Common myeloid progenitor, CD34-positive (primary cell): ENCODE measurements around the gene SLC6A20.
"Not testable (repeated sequence)": the region's sequence is repeated elsewhere in the genome, so short reads cannot be mapped to it uniquely, and the experiment has no call there.

Source experiments
- CTCF ChIA-PET: fragments of 350-600 bp; sonication (Branson Sonifier 250); formaldehyde crosslinking; loops from one replicate; lab custom pipeline; 2021; ENCODE audit warnings: antibody characterized with exemption; lab: Charles Lee
- POLR2A ChIA-PET: fragments of 350-600 bp; sonication (Branson Sonifier 250); formaldehyde crosslinking; loops from one replicate; lab custom pipeline; 2021; ENCODE audit warnings: antibody characterized with exemption; lab: Charles Lee
- DNase-seq, 3 donors: peaks; one replicate each; pipeline versions ENCODE4 v3.0.0 to v3.0.0-alpha.2; 2013
- H3K27ac ChIP-seq, 2 experiments: 1 replicate in 1 of 2; 2 replicates in 1 of 2; pipeline ENCODE4 v1.7.0; 2013; ENCODE audit warnings: inconsistent platforms in 2 of 2, low read length in 2 of 2, mild to moderate bottlenecking in 2 of 2, low read depth in 1 of 2, moderate library complexity in 1 of 2; ENCODE audit not compliant: severe bottlenecking in 2 of 2, insufficient read depth in 1 of 2, poor library complexity in 1 of 2
- H3K27me3 ChIP-seq, 5 experiments: replicated peaks in 2 of 5; 1 replicate in 3 of 5; 2 replicates in 2 of 5; pipeline versions ENCODE4 v1.6.1 to v1.7.0; 2013; ENCODE audit warnings: low read length in 4 of 5, mild to moderate bottlenecking in 2 of 5, moderate library complexity in 2 of 5, inconsistent platforms in 1 of 5; ENCODE audit not compliant: insufficient read depth in 5 of 5, control insufficient read depth in 4 of 5
- H3K36me3 ChIP-seq, 4 experiments: 1 replicate in 2 of 4; 2 replicates in 2 of 4; pipeline versions ENCODE4 v1.6.1 to v1.7.0; 2013; ENCODE audit warnings: low read length in 3 of 4, control low read depth in 1 of 4, mild to moderate bottlenecking in 1 of 4; ENCODE audit not compliant: control insufficient read depth in 4 of 4, insufficient read depth in 4 of 4
- H3K4me1 ChIP-seq, 4 experiments: 1 replicate in 3 of 4; 2 replicates in 1 of 4; pipeline versions ENCODE4 v1.6.1 to v1.7.1; 2013; ENCODE audit warnings: low read length in 3 of 4, mild to moderate bottlenecking in 3 of 4, control low read depth in 1 of 4, inconsistent platforms in 1 of 4, moderate library complexity in 1 of 4; ENCODE audit not compliant: control insufficient read depth in 4 of 4, insufficient read depth in 4 of 4; ENCODE audit errors: control extremely low read depth in 1 of 4
- H3K4me3 ChIP-seq, 7 experiments: 1 replicate in 4 of 7; 2 replicates in 3 of 7; pipeline versions ENCODE4 v1.5.1 to v1.7.0; 2013; ENCODE audit warnings: mild to moderate bottlenecking in 7 of 7, low read length in 6 of 7, moderate library complexity in 6 of 7, inconsistent platforms in 2 of 7, low read depth in 2 of 7, control low read depth in 1 of 7; ENCODE audit not compliant: insufficient read depth in 4 of 7, control insufficient read depth in 1 of 7; ENCODE audit errors: extremely low read depth in 1 of 7
- H3K9me3 ChIP-seq, 5 experiments: 1 replicate in 4 of 5; 2 replicates in 1 of 5; pipeline versions ENCODE4 v1.6.1 to v1.7.1; 2013; ENCODE audit warnings: low read length in 4 of 5, mild to moderate bottlenecking in 2 of 5, inconsistent platforms in 1 of 5, low read depth in 1 of 5, moderate library complexity in 1 of 5; ENCODE audit not compliant: control insufficient read depth in 4 of 5, insufficient read depth in 2 of 5; ENCODE audit errors: control extremely low read depth in 1 of 5
- WGBS: methylation state at CpG from one replicate; pipeline ENCODE4 v1.1.5; 2013; ENCODE audit not compliant: insufficient coverage; 5-methylcytosine and 5-hydroxymethylcytosine counted together

Gene SLC6A20

DNA sequence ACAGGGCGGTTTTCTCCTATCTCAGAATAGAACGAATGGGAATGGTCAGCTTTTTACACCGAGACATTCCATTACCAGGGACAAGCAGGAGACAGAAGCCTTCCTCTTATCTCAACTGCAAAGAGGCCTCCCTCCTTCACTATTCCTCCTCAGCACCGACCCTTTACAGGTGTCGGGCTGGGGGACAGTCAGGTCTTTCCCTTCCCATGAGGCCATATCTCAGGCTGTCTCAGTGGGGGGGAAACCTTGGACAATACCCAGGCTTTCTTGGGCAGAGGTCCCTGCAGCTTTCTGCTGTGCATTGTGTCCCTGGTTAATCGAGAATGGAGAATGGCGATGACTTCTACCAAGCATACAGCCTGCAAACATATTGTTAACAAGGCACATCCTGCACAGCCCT lies 39.2 kb downstream of the SLC6A20 start:
- WGBS, result 100% methylated on average over 2 of the region's 7 CpGs
- H3K36me3 ChIP-seq, DNase-seq, CTCF ChIA-PET, H3K9me3 ChIP-seq, H3K4me3 ChIP-seq, POLR2A ChIA-PET, H3K27me3 ChIP-seq, H3K4me1 ChIP-seq, H3K27ac ChIP-seq: not testable (repeated sequence)

- no peaks in the 10 kb centered on the region for H3K4me1 ChIP-seq
- no peak overlapping the region for H3K4me3 ChIP-seq
- CTCF ChIA-PET, result no interaction called here
- H3K9me3 ChIP-seq, result no peaks in the 10 kb centered on the region
- POLR2A ChIA-PET, result no interaction called here
- H3K27ac ChIP-seq, result no peak overlapping the region
- DNase-seq, result no peak
- no peaks in the 10 kb centered on the region for H3K36me3 ChIP-seq
- H3K27me3 ChIP-seq, result peaks cover 0 to 3% (median 0%) of the 10 kb centered on the region in 5 experiments
- WGBS, result 98% methylated on average over 5 of the region's 6 CpGs
Observed at GRCh38 chr3:45756055-45756454, 40.3 kb downstream of the SLC6A20 start.

DNA sequence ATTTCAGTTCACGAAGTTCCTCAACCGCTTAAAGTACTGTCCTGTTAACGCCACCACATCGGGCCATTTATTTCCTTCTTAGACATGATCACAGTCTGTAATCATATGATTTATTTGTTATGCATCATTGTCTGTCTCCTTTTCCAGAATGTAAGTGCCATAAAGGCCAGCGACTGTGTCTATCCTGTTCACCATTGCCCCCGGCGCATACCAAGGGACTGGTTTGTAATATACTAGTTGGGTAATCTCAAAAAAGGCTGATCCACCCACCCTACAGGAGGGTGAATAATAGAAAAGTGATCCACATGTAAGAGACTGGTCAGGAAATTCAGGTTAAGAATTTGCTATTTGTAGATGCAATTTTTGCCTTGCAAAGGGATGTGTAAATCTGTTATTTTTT lies 41.9 kb downstream of the SLC6A20 start:
- 100% methylated on average over 3 of the region's 7 CpGs for WGBS
- Histone ChIP-seq H3K4me3 (no peak overlapping the region), H3K9me3 (no peaks in the 10 kb centered on the region), H3K4me1 (no peaks in the 10 kb centered on the region), H3K27ac (no peak overlapping the region), H3K27me3 (peaks cover 0 to 2% (median 0%) of the 10 kb centered on the region in 5 experiments), H3K36me3 (no peaks in the 10 kb centered on the region)
- CTCF ChIA-PET, result interaction anchor here (3.0 kb wide), 1 partner anchor 175 kb away, joined by 11 read pairs; no protein-coding TSS in a partner anchor
- DNase-seq, result no peak
- POLR2A ChIA-PET, result no interaction called here

- DNase-seq, result no peak
- POLR2A ChIA-PET, result no interaction called here
- Histone ChIP-seq H3K9me3 (no peaks in the 10 kb centered on the region), H3K27me3 (no peaks in the 10 kb centered on the region), H3K4me1 (no peaks in the 10 kb centered on the region), H3K36me3 (peaks cover 0 to 3% (median under 1%) of the 10 kb centered on the region in 4 experiments), H3K27ac (no peak overlapping the region), H3K4me3 (no peak overlapping the region)
- CTCF ChIA-PET, result interaction anchor here (0.6 to 3.0 kb wide), 3 partner anchors 9 to 176 kb away, joined by 3 to 11 read pairs (median 3); no protein-coding TSS in a partner anchor
- WGBS, result 100% methylated on average over 2 of the region's 3 CpGs
Observed at GRCh38 chr3:45753095-45753494, 43.2 kb downstream of the SLC6A20 start.

- ChIA-PET CTCF (interaction anchor here (2.3 kb wide), 1 partner anchor 9 kb away, joined by 7 read pairs; no protein-coding TSS in a partner anchor), POLR2A (no interaction called here)
- Histone ChIP-seq H3K27me3 (no peaks in the 10 kb centered on the region), H3K4me3 (no peak overlapping the region), H3K4me1 (no peaks in the 10 kb centered on the region), H3K36me3 (peaks cover 2 to 15% (median 7%) of the 10 kb centered on the region in 4 experiments), H3K27ac (no peak overlapping the region), H3K9me3 (no peaks in the 10 kb centered on the region)
- no peak for DNase-seq
- 96% methylated on average over 7 of the region's 7 CpGs for WGBS
Observed at GRCh38 chr3:45751537-45752242, 44.6 kb downstream of the SLC6A20 start.

- Histone ChIP-seq H3K27me3 (no peaks in the 10 kb centered on the region), H3K27ac (no peak overlapping the region), H3K4me3 (no peak overlapping the region), H3K4me1 (no peaks in the 10 kb centered on the region), H3K9me3 (no peaks in the 10 kb centered on the region), H3K36me3 (peaks cover 9 to 32% (median 18%) of the 10 kb centered on the region in 4 experiments)
- DNase-seq, result no peak
- ChIA-PET POLR2A (no interaction called here), CTCF (interaction anchor here (1.1 to 2.3 kb wide), 4 partner anchors 11 to 60 kb away, joined by 3 to 7 read pairs (median 4); no protein-coding TSS in a partner anchor)
- WGBS, result 96% methylated on average over 4 of the region's 4 CpGs
Observed at GRCh38 chr3:45749880-45750279, 46.5 kb downstream of the SLC6A20 start.

DNA sequence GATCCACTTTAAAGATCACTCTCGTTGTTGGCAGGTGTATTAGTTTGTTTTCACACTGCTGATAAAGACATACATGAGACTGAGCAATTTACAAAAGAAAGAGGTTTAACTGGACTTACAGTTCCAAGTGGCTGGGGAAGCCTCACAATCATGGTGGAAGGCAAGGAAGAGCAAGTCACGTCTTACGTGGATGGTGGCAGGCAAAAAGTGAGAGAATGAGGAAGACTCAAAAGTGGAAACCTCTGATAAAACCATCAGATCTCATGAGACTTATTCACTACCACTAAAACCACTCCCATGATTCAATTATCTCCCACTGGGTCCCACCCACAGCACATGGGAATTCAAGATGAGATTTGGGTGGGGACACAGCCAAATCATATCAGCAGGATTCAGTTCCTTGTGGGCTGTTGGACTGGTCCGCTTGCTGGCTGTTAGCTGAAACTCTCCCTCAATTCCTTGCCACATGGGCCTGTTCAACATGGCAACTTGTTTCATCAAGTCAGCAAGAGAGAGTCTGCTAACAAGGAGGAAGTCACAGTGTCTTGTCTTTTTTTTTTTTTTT lies 47.2 kb downstream of the SLC6A20 start:
- H3K9me3 ChIP-seq, H3K27ac ChIP-seq, H3K4me1 ChIP-seq, H3K4me3 ChIP-seq, H3K27me3 ChIP-seq, POLR2A ChIA-PET: not testable (repeated sequence)
- CTCF ChIA-PET, result interaction anchor here (1.1 to 2.3 kb wide), 3 partner anchors 11 to 59 kb away, joined by 3 to 7 read pairs (median 3); no protein-coding TSS in a partner anchor
- 94% methylated on average over 2 of the region's 4 CpGs for WGBS
- peak in 1 of 3 donors; percentile 6 for DNase-seq
- peaks cover 12 to 38% (median 22%) of the 10 kb centered on the region in 4 experiments for H3K36me3 ChIP-seq
